Measurements from ENCODE around the gene ERVK3-1. TPM values are rescaled to one million over a fixed set of nuclear protein-coding genes. Genes with fewer than 3 reads are reported as not detected.
A peak's percentile ranks its signal among the peaks of the same experiment; 100 is the strongest.

ERVK3-1 gene
- total and polyA plus RNA-seq, 2 of the 13 experiments (the other 11 are each of a cell fraction or from before 2014, with no cell fraction given): 28.5 to 38.7 TPM

DNA sequence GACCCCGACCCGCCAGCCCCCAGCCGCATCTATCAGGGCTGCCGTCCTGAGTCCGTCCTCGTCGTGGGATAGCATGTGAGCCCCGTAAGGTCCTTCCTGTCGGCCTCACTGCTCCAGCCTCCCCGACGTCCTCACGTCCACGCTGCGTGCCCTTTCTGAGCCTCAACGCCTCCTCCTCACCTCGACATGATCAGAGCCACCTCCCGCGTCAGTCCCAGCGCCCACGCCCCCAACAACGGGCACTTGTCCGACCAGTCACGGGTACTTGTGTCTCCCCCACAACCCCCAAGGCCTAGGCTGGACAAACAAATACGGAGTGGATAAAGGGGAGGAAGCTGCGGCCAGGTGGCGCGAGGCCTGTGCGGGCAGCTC is 56.7 kb downstream of the ERVK3-1 start (continued):
- TF ChIP-seq ZNF225 (CRISPR knock-in tag; IDR thresholded peaks at IDR 0.05) (peak; percentile 45; the same call in 1 of the 2 replicates), MAX (IDR thresholded peaks at IDR 0.05) (peak; percentile 76; the same call in 1 of the 2 replicates), ZNF564 (CRISPR knock-in tag; IDR thresholded peaks at IDR 0.05) (peak; percentile 27; the same call in 1 of the 2 replicates), ZNF263 (CRISPR knock-in tag; IDR thresholded peaks at IDR 0.05) (peak; percentile 7; the same call in 1 of the 2 replicates), JUN (CRISPR knock-in tag; IDR thresholded peaks at IDR 0.05) (no peak), AGO2 (optimal IDR thresholded peaks at IDR 0.05; ENCODE audit: low read depth, low read length) (peak; percentile 97), ZNF563 (CRISPR knock-in tag; IDR thresholded peaks at IDR 0.05) (peak; percentile 45; the same call in 1 of the 2 replicates), BORCS8-MEF2B (CRISPR knock-in tag; IDR thresholded peaks at IDR 0.05) (0 out of 2 replicates have a peak, but pooled peaks have one; percentile 22), SALL2 (CRISPR knock-in tag; IDR thresholded peaks at IDR 0.05) (0 out of 2 replicates have a peak, but pooled peaks have one; percentile 6), MAZ (IDR thresholded peaks at IDR 0.05; ENCODE audit: borderline replicate concordance, low read depth, low read length) (0 out of 2 replicates have a peak, but pooled peaks have one; percentile 12), MAZ (CRISPR knock-in tag; IDR thresholded peaks at IDR 0.05; ENCODE audit: low read depth) (peak; percentile 41; the same call in 1 of the 2 replicates), E2F5 (CRISPR knock-in tag; conservative IDR thresholded peaks at IDR 0.05) (0 out of 2 replicates have a peak, but pooled peaks have one; percentile 13), ZFP82 (CRISPR knock-in tag; IDR thresholded peaks at IDR 0.05; ENCODE audit: borderline replicate concordance) (0 out of 2 replicates have a peak, but pooled peaks have one; percentile 8), SP1 (IDR thresholded peaks at IDR 0.05) (no peak), SP1 (CRISPR knock-in tag; IDR thresholded peaks at IDR 0.05) (peak; percentile 8; the same call in 1 of the 2 replicates), ZNF468 (CRISPR knock-in tag; IDR thresholded peaks at IDR 0.05) (no peak), MED8 (CRISPR knock-in tag; IDR thresholded peaks at IDR 0.05; ENCODE audit: insufficient replicate concordance) (peak; percentile 54), ZFP90 (CRISPR knock-in tag; IDR thresholded peaks at IDR 0.05; ENCODE audit: borderline replicate concordance) (0 out of 2 replicates have a peak, but pooled peaks have one; percentile 13), LCORL (IDR thresholded peaks at IDR 0.05) (no peak), LCORL (CRISPR knock-in tag; IDR thresholded peaks at IDR 0.05) (peak; percentile 8; the same call in 1 of the 2 replicates), POGZ (CRISPR knock-in tag; IDR thresholded peaks at IDR 0.05) (0 out of 2 replicates have a peak, but pooled peaks have one; percentile 31), RBM22 (optimal IDR thresholded peaks at IDR 0.05; ENCODE audit: low read length) (peak; percentile 68), MTF1 (CRISPR knock-in tag; IDR thresholded peaks at IDR 0.05) (0 out of 2 replicates have a peak, but pooled peaks have one; percentile 4), DR1 (CRISPR knock-in tag; IDR thresholded peaks at IDR 0.05) (0 out of 2 replicates have a peak, but pooled peaks have one; percentile 10), GTF2F1 (IDR thresholded peaks at IDR 0.05; ENCODE audit: low read length) (no peak), ZNF33B (CRISPR knock-in tag; IDR thresholded peaks at IDR 0.05) (0 out of 2 replicates have a peak, but pooled peaks have one; percentile 2), SKI (IDR thresholded peaks at IDR 0.05; ENCODE audit: partially characterized antibody) (no peak)
- TF ChIP-seq, protein P1, sequence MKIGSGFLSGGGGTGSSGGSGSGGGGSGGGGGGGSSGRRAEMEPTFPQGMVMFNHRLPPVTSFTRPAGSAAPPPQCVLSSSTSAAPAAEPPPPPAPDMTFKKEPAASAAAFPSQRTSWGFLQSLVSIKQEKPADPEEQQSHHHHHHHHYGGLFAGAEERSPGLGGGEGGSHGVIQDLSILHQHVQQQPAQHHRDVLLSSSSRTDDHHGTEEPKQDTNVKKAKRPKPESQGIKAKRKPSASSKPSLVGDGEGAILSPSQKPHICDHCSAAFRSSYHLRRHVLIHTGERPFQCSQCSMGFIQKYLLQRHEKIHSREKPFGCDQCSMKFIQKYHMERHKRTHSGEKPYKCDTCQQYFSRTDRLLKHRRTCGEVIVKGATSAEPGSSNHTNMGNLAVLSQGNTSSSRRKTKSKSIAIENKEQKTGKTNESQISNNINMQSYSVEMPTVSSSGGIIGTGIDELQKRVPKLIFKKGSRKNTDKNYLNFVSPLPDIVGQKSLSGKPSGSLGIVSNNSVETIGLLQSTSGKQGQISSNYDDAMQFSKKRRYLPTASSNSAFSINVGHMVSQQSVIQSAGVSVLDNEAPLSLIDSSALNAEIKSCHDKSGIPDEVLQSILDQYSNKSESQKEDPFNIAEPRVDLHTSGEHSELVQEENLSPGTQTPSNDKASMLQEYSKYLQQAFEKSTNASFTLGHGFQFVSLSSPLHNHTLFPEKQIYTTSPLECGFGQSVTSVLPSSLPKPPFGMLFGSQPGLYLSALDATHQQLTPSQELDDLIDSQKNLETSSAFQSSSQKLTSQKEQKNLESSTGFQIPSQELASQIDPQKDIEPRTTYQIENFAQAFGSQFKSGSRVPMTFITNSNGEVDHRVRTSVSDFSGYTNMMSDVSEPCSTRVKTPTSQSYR (CRISPR knock-in tag; IDR thresholded peaks at IDR 0.05; ENCODE audit: borderline replicate concordance): 0 out of 2 replicates have a peak, but pooled peaks have one; percentile 10
- TF ChIP-seq, protein P2, sequence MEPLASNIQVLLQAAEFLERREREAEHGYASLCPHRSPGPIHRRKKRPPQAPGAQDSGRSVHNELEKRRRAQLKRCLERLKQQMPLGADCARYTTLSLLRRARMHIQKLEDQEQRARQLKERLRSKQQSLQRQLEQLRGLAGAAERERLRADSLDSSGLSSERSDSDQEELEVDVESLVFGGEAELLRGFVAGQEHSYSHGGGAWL (CRISPR knock-in tag; IDR thresholded peaks at IDR 0.05): peak; percentile 11; the same call in 1 of the 2 replicates
